Lung (tissue), 12 donors: Measurements from ENCODE around the gene TMEM45A. TPM values are rescaled to one million over a fixed set of nuclear protein-coding genes. Genes with fewer than 3 reads are reported as not detected.

ENCODE experiments used
- ATAC-seq: fragments of 200-7000 bp; cut with Tn5 transposase; one replicate; pipeline ENCODE4 v1.9.1; 2020; ENCODE audit warnings: moderate number of reproducible peaks; ENCODE audit not compliant: insufficient read depth, low FRiP score
- DNase-seq, 3 donors: peaks; one replicate each; pipeline ENCODE4 v3.0.0-alpha.2; 2013 to 2017
- H3K27ac ChIP-seq, 2 donors: one replicate each; pipeline ENCODE4 v1.5.1; 2013; ENCODE audit warnings: mild to moderate bottlenecking in 2 of 2, moderate library complexity in 2 of 2, control low read depth in 1 of 2, inconsistent platforms in 1 of 2, low read depth in 1 of 2, low read length in 1 of 2
- H3K27me3 ChIP-seq, 3 donors: one replicate each; pipeline ENCODE4 v1.5.1; 2013; ENCODE audit warnings: low read length in 2 of 3; ENCODE audit not compliant: control insufficient read depth in 3 of 3, insufficient read depth in 3 of 3
- H3K36me3 ChIP-seq, 4 donors: one replicate each; pipeline ENCODE4 v1.5.1; 2013; ENCODE audit warnings: low read length in 4 of 4, mild to moderate bottlenecking in 1 of 4, moderate library complexity in 1 of 4; ENCODE audit not compliant: control insufficient read depth in 4 of 4, insufficient read depth in 4 of 4
- H3K4me1 ChIP-seq, 5 donors: one replicate each; pipeline ENCODE4 v1.5.1; 2013; ENCODE audit warnings: low read length in 5 of 5, mild to moderate bottlenecking in 2 of 5, moderate library complexity in 1 of 5; ENCODE audit not compliant: control insufficient read depth in 5 of 5, insufficient read depth in 5 of 5
- H3K4me3 ChIP-seq: one replicate; pipeline ENCODE4 v1.5.1; 2013; ENCODE audit warnings: mild to moderate bottlenecking, control low read depth, moderate library complexity
- H3K9ac ChIP-seq, 2 donors: one replicate each; pipeline ENCODE4 v1.5.1; 2013; ENCODE audit warnings: low read length in 2 of 2, control low read depth in 1 of 2; ENCODE audit not compliant: insufficient read depth in 1 of 2
- H3K9me3 ChIP-seq, 4 donors: one replicate each; pipeline ENCODE4 v1.5.1; 2013; ENCODE audit warnings: low read length in 3 of 4, mild to moderate bottlenecking in 1 of 4, moderate library complexity in 1 of 4; ENCODE audit not compliant: control insufficient read depth in 4 of 4, insufficient read depth in 3 of 4
- CTCF ChIP-seq: IDR thresholded peaks from 2 replicates; pipeline ENCODE4 v1.5.1; 2012; ENCODE audit warnings: mild to moderate bottlenecking; ENCODE audit errors: control extremely low read depth, extremely low read depth
- WGBS, 2 donors: extraction: QIAGEN DNeasy Blood & Tissue Kit; methylation state at CpG; one replicate each; pipeline ENCODE4 v1.1.7; 2013; 5-methylcytosine and 5-hydroxymethylcytosine counted together
- polyA plus RNA-seq, 2 donors: library from polyadenylated mRNA; stranded (reverse); fragments of 200-250 nt; gene quantifications; one replicate each; pipeline ENCODE4 v1.2.1, GENCODE V29; 2013
- total RNA-seq, 2 donors: library from RNA; depleted of rRNA in 1 of 2; stranded (reverse); fragments of >200 nt in 1 of 2; gene quantifications; one replicate each; pipeline ENCODE4 v1.2.1, GENCODE V29; 2014 to 2021
- donor health status: control.
- donor health status: control.
- donor health status: Bipolar disorder and iron deficiency.
- donor health status: healthy.
- donor health status: DM: yes; HTN: yes; CAD: no.

Gene TMEM45A
- total and polyA plus RNA-seq, 4 donors = 7.8 to 37.6 (median 26.0) TPM

DNA sequence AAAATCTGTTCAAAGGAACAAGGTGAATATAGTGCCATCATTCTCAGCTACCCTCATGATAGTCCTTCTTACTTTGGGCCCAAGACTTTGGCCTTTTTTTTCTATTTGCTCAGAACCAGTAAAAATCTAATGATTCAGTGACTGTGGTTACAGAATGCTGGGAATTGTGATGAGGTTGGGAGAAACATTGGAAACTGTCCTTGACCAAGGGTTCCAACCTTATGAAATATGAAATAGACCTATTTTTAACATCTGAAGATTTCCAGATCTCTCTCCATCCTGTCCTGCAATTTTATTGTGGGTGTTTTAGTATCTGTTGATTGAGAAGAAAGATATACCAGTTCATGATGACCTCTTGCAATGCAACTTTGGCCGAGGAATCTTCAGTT lies 34.9 kb downstream of the TMEM45A start:
- Histone ChIP-seq H3K4me3 (no peak overlapping the region), H3K9ac (no peak overlapping the region), H3K9me3 (peaks cover 0 to 4% (median 0%) of the 10 kb centered on the region in 4 donors), H3K27ac (no peak overlapping the region), H3K27me3 (no peaks in the 10 kb centered on the region), H3K4me1 (no peaks in the 10 kb centered on the region), H3K36me3 (peaks cover 0 to 16% (median 6%) of the 10 kb centered on the region in 4 donors)
- ATAC-seq (no peak), DNase-seq (no peak)
- WGBS, 2 donors = 93 to 100% methylated on average over 1 of the region's 1 CpG
- TF ChIP-seq CTCF = no peak

- H3K9me3 ChIP-seq = no peaks in the 10 kb centered on the region
- H3K4me3 ChIP-seq = no peak overlapping the region
- ATAC-seq (no peak), DNase-seq (no peak)
- H3K36me3 ChIP-seq = peaks cover 0 to 2% (median 0%) of the 10 kb centered on the region in 4 donors
- no peak overlapping the region for H3K9ac ChIP-seq
- 88 to 93% methylated on average over 3 of the region's 3 CpGs for whole genome bisulfite sequencing, 2 donors
- H3K27me3 ChIP-seq = no peaks in the 10 kb centered on the region
- TF ChIP-seq CTCF = no peak
- no peaks in the 10 kb centered on the region for H3K4me1 ChIP-seq
- no peak overlapping the region for H3K27ac ChIP-seq
Observed at GRCh38 chr3:100531093-100531492, 38.7 kb downstream of the TMEM45A start.

DNA sequence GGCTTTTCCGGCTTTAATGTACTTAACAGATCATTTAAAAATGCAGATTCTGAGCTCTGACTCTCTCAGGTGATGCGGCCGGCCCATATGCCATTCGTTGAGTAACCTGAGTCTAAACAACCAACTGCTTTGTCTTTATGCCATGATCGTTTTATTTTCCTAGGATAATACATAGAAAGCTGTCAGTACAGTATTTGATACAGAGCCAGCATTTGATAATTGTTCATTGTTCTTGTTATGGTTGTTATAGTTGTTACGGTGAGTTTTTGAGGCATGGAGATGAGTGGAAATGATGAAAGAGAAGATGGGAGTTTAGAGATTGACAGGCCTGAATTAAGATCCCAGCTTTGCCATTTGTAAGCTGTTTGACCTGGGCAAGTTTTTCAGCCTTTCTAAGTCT lies 40.0 kb downstream of the TMEM45A start:
- Histone ChIP-seq H3K9me3 (no peaks in the 10 kb centered on the region), H3K4me1 (no peaks in the 10 kb centered on the region), H3K4me3 (no peak overlapping the region), H3K27me3 (no peaks in the 10 kb centered on the region), H3K36me3 (peaks cover 0 to 3% (median 0%) of the 10 kb centered on the region in 4 donors), H3K9ac (no peak overlapping the region), H3K27ac (no peak overlapping the region)
- no peak for TF ChIP-seq CTCF
- DNase-seq = no peak
- 89 to 95% methylated on average over 6 of the region's 6 CpGs for WGBS, 2 donors
- no peak for ATAC-seq

- Histone ChIP-seq H3K9ac (no peak overlapping the region), H3K36me3 (peaks cover 0 to 5% (median 0%) of the 10 kb centered on the region in 4 donors), H3K9me3 (no peaks in the 10 kb centered on the region), H3K4me3 (no peak overlapping the region), H3K27ac (no peak overlapping the region), H3K4me1 (no peaks in the 10 kb centered on the region), H3K27me3 (no peaks in the 10 kb centered on the region)
- ATAC-seq = no peak
- WGBS, 2 donors = 81 to 90% methylated on average over 3 of the region's 3 CpGs
- TF ChIP-seq CTCF = no peak
- no peak for DNase-seq
Observed at GRCh38 chr3:100533176-100533575, 40.8 kb downstream of the TMEM45A start.
